Keratinocyte (primary cell): ENCODE data around the gene KLC1.

ENCODE experiments used
- CTCF ChIP-seq, 3 experiments: IDR thresholded peaks in 1 of 3; conservative IDR thresholded peaks in 1 of 3; optimal IDR thresholded peaks in 1 of 3; 2 replicates in 2 of 3; 3 replicates in 1 of 3; pipeline versions ENCODE3 to v1.5.1; 2011; ENCODE audit warnings: low read length in 3 of 3, mild to moderate bottlenecking in 3 of 3, moderate library complexity in 2 of 3, control low read depth in 1 of 3, inconsistent platforms in 1 of 3; ENCODE audit not compliant: insufficient read depth in 2 of 3; ENCODE audit errors: extremely low read depth in 1 of 3
- EZH2 ChIP-seq: IDR thresholded peaks from one replicate; pipeline ENCODE4 v1.6.1; 2012; ENCODE audit warnings: inconsistent platforms, mild to moderate bottlenecking, low read length, moderate library complexity

- no peak for TF ChIP-seq CTCF (optimal IDR thresholded peaks at IDR 0.05 in 1 of 3, IDR thresholded peaks at IDR 0.05 in 1 of 3, conservative IDR thresholded peaks at IDR 0.05 in 1 of 3; ENCODE audit: extremely low read depth in 1 of 3, insufficient read depth in 2 of 3, low read length in 3 of 3)
- no peak for TF ChIP-seq EZH2
Measured at GRCh38 chr14:103702095-103702494, 73.1 kb downstream of the KLC1 start.
